Measurements from ENCODE around the gene EMCN.

EMCN gene

DNA sequence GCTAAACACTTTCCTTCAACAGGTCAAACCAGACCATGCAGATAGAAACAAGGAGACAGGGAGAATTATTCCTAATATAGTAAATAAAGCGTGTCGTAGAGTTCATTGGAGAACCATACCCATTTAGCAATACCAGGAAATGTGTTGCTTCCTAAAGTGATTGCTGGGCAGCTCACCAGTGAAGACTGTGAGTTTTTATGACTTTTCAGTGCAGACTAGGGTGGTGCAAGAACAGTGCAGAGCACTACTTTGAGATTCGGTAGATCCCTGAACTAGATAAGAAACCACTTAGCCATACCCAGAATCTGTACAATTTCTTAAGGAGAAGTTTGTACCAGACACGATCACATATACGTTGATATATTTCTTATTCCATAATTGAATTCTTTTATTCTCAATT, 87.4 kb downstream of the EMCN start:
- no peak overlapping the region for H3K9ac ChIP-seq (ENCODE audit: low read length)
- DNase-seq, result no peak

DNA sequence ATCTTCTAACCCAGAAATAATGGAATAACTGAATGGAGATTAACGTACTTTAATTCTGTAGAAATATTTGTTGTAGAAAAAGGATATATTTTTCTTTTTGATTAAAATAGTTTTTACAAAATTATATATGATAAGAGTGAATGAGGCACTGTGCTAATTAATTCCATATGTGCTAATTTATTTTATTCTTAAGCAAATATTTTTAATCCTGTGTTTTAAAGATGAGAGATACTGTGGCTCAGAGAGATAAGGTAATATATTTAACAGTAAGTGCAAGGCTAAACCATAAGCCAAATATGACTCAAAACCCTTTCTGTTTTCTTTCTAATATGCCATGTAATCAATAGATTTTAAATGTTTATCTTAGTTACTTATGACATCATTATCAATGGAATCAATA, 88.2 kb downstream of the EMCN start:
- Histone ChIP-seq H3K4me3 (ENCODE audit: low read depth, low read length) (no peak overlapping the region), H3K23ac (ENCODE audit: low read length) (no peak overlapping the region), H3K14ac (ENCODE audit: low read length) (no peak overlapping the region), H3K27ac (ENCODE audit: low read depth, low read length) (no peak overlapping the region), H4K8ac (ENCODE audit: low read depth, low read length) (no peak overlapping the region), H3K79me2 (ENCODE audit: control insufficient read depth, insufficient read depth, low read length, poor library complexity) (no peaks in the 10 kb centered on the region), H3K4me1 (ENCODE audit: control insufficient read depth in 1 of 2, insufficient read depth in 2 of 2, low read length in 2 of 2) (peaks cover 0 to 2% of the 10 kb centered on the region in 2 experiments), H3K4me2 (ENCODE audit: low read length) (no peak overlapping the region), H3K18ac (ENCODE audit: low read length) (no peak overlapping the region), H2BK12ac (ENCODE audit: low read length) (no peak overlapping the region), H2AFZ (ENCODE audit: insufficient read depth, low read length, poor library complexity) (no peak overlapping the region), H3K27me3 (ENCODE audit: insufficient read depth, low read length) (no peaks in the 10 kb centered on the region), H2AK5ac (ENCODE audit: low read length) (no peak overlapping the region), H3K4ac (ENCODE audit: low read depth, low read length) (no peak overlapping the region), H3K79me1 (ENCODE audit: low read length) (no peaks in the 10 kb centered on the region), H2BK120ac (ENCODE audit: insufficient read depth, low read length, poor library complexity) (no peak overlapping the region), H3K9me3 (ENCODE audit: insufficient read depth, low read depth, low read length) (no peaks in the 10 kb centered on the region), H3K36me3 (ENCODE audit: control insufficient read depth in 1 of 2, insufficient read depth in 2 of 2, low read length in 2 of 2) (no peaks in the 10 kb centered on the region), H2BK5ac (ENCODE audit: low read depth, low read length, poor library complexity) (no peak overlapping the region), H4K91ac (ENCODE audit: low read depth, low read length) (no peak overlapping the region), H4K12ac (ENCODE audit: low read depth, low read length) (no peak overlapping the region), H3K9ac (ENCODE audit: low read length) (no peak overlapping the region)
- no CpG with 5 or more reads among the region's 1 CpG for WGBS (ENCODE audit: extremely low coverage, insufficient coverage, insufficient read length)
- no peak for DNase-seq

More for the DNA sequence above, 87.4 kb downstream of the EMCN start:
- Histone ChIP-seq H4K8ac (ENCODE audit: low read depth, low read length) (no peak overlapping the region), H4K91ac (ENCODE audit: low read depth, low read length) (no peak overlapping the region), H3K79me2 (ENCODE audit: control insufficient read depth, insufficient read depth, low read length, poor library complexity) (no peaks in the 10 kb centered on the region), H2BK12ac (ENCODE audit: low read length) (no peak overlapping the region), H3K4ac (ENCODE audit: low read depth, low read length) (no peak overlapping the region), H3K27ac (ENCODE audit: low read depth, low read length) (no peak overlapping the region), H3K27me3 (ENCODE audit: insufficient read depth, low read length) (no peaks in the 10 kb centered on the region), H3K23ac (ENCODE audit: low read length) (no peak overlapping the region), H3K79me1 (ENCODE audit: low read length) (no peaks in the 10 kb centered on the region), H3K4me1 (ENCODE audit: control insufficient read depth in 1 of 2, insufficient read depth in 2 of 2, low read length in 2 of 2) (peaks cover 0 to 2% of the 10 kb centered on the region in 2 experiments), H3K36me3 (ENCODE audit: control insufficient read depth in 1 of 2, insufficient read depth in 2 of 2, low read length in 2 of 2) (no peaks in the 10 kb centered on the region), H2BK5ac (ENCODE audit: low read depth, low read length, poor library complexity) (no peak overlapping the region), H4K12ac (ENCODE audit: low read depth, low read length) (no peak overlapping the region), H3K9me3 (ENCODE audit: insufficient read depth, low read depth, low read length) (no peaks in the 10 kb centered on the region), H2AFZ (ENCODE audit: insufficient read depth, low read length, poor library complexity) (no peak overlapping the region), H2BK120ac (ENCODE audit: insufficient read depth, low read length, poor library complexity) (no peak overlapping the region), H2AK5ac (ENCODE audit: low read length) (no peak overlapping the region), H3K14ac (ENCODE audit: low read length) (no peak overlapping the region), H3K18ac (ENCODE audit: low read length) (no peak overlapping the region), H3K4me3 (ENCODE audit: low read depth, low read length) (no peak overlapping the region), H3K4me2 (ENCODE audit: low read length) (no peak overlapping the region)
- no CpG with 5 or more reads among the region's 5 CpGs for WGBS (ENCODE audit: extremely low coverage, insufficient coverage, insufficient read length)

DNA sequence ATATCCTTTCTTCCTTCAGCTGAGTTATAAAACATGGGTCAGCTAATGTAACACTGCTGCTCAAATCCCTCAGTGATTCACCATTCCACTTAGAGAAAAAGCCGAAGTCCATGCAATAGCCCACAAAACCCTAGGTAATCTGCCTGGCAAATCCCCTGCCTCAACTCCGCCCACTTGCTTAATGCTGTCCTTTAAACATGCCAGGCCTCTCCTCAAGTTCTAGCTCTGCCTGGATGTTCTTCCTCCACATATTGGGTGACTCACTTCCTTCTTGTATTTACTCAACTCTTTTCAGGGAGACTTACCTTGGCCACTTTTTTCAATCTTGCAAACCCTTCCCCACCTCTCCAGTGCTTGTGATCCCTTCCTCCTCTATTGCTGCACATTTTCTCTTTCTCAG, 89.8 kb downstream of the EMCN start:
- Histone ChIP-seq H2BK120ac (ENCODE audit: insufficient read depth, low read length, poor library complexity) (no peak overlapping the region), H3K36me3 (ENCODE audit: control insufficient read depth in 1 of 2, insufficient read depth in 2 of 2, low read length in 2 of 2) (no peaks in the 10 kb centered on the region), H3K4me3 (ENCODE audit: low read depth, low read length) (no peak overlapping the region), H4K91ac (ENCODE audit: low read depth, low read length) (no peak overlapping the region), H4K8ac (ENCODE audit: low read depth, low read length) (no peak overlapping the region), H3K4me2 (ENCODE audit: low read length) (no peak overlapping the region), H3K18ac (ENCODE audit: low read length) (no peak overlapping the region), H2BK5ac (ENCODE audit: low read depth, low read length, poor library complexity) (no peak overlapping the region), H2AFZ (ENCODE audit: insufficient read depth, low read length, poor library complexity) (no peak overlapping the region), H4K12ac (ENCODE audit: low read depth, low read length) (no peak overlapping the region), H3K14ac (ENCODE audit: low read length) (no peak overlapping the region), H3K23ac (ENCODE audit: low read length) (no peak overlapping the region), H3K4ac (ENCODE audit: low read depth, low read length) (no peak overlapping the region), H3K27me3 (ENCODE audit: insufficient read depth, low read length) (no peaks in the 10 kb centered on the region), H3K9me3 (ENCODE audit: insufficient read depth, low read depth, low read length) (no peaks in the 10 kb centered on the region), H3K79me2 (ENCODE audit: control insufficient read depth, insufficient read depth, low read length, poor library complexity) (no peaks in the 10 kb centered on the region), H3K79me1 (ENCODE audit: low read length) (no peaks in the 10 kb centered on the region), H3K9ac (ENCODE audit: low read length) (no peak overlapping the region), H3K27ac (ENCODE audit: low read depth, low read length) (no peak overlapping the region), H2AK5ac (ENCODE audit: low read length) (no peak overlapping the region), H2BK12ac (ENCODE audit: low read length) (no peak overlapping the region), H3K4me1 (ENCODE audit: control insufficient read depth in 1 of 2, insufficient read depth in 2 of 2, low read length in 2 of 2) (peaks cover 0 to 2% of the 10 kb centered on the region in 2 experiments)
- DNase-seq, result no peak
- WGBS (ENCODE audit: extremely low coverage, insufficient coverage, insufficient read length), result no CpG with 5 or more reads among the region's 2 CpGs

DNA sequence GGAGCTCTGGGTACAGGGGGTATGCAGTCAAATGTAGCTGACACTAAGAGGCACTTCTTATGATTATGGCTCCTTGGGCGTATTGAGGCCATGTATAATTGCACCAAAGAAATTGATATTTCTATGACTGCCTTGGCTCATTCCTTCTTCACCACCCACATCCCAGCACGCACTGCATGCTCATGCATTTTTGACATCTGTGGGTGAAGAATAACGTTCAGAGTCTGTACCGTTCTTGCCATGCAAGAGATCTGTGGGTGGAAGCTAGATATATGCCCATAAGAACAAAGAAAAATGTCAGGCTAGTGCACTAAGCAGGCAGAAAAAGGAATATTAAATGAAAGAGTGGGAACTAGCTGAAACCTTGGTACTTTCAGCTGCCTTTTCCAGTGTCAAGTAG, 93.4 kb downstream of the EMCN start:
- H3K4me1 ChIP-seq (ENCODE audit: control insufficient read depth in 1 of 2, insufficient read depth in 2 of 2, low read length in 2 of 2), result peaks cover 0 to 2% of the 10 kb centered on the region in 2 experiments
- no peak overlapping the region for H2BK120ac ChIP-seq (ENCODE audit: insufficient read depth, low read length, poor library complexity)
- no peak overlapping the region for H3K27ac ChIP-seq (ENCODE audit: low read depth, low read length)
- H3K4me3 ChIP-seq (ENCODE audit: low read depth, low read length), result no peak overlapping the region
- no peaks in the 10 kb centered on the region for H3K79me2 ChIP-seq (ENCODE audit: control insufficient read depth, insufficient read depth, low read length, poor library complexity)
- no peak for DNase-seq
- H2AK5ac ChIP-seq (ENCODE audit: low read length), result no peak overlapping the region
- H2BK12ac ChIP-seq (ENCODE audit: low read length), result no peak overlapping the region
- H4K91ac ChIP-seq (ENCODE audit: low read depth, low read length), result no peak overlapping the region
- H2BK5ac ChIP-seq (ENCODE audit: low read depth, low read length, poor library complexity), result no peak overlapping the region
- no CpG with 5 or more reads among the region's 4 CpGs for WGBS (ENCODE audit: extremely low coverage, insufficient coverage, insufficient read length)
- H3K18ac ChIP-seq (ENCODE audit: low read length), result no peak overlapping the region
- H3K27me3 ChIP-seq (ENCODE audit: insufficient read depth, low read length), result no peaks in the 10 kb centered on the region
- no peak overlapping the region for H3K4me2 ChIP-seq (ENCODE audit: low read length)
- no peak overlapping the region for H3K9ac ChIP-seq (ENCODE audit: low read length)
- H4K8ac ChIP-seq (ENCODE audit: low read depth, low read length), result no peak overlapping the region
- H3K23ac ChIP-seq (ENCODE audit: low read length), result no peak overlapping the region
- no peak overlapping the region for H3K4ac ChIP-seq (ENCODE audit: low read depth, low read length)
- no peak overlapping the region for H2AFZ ChIP-seq (ENCODE audit: insufficient read depth, low read length, poor library complexity)
- no peaks in the 10 kb centered on the region for H3K79me1 ChIP-seq (ENCODE audit: low read length)
- H4K12ac ChIP-seq (ENCODE audit: low read depth, low read length), result no peak overlapping the region
- no peaks in the 10 kb centered on the region for H3K36me3 ChIP-seq (ENCODE audit: control insufficient read depth in 1 of 2, insufficient read depth in 2 of 2, low read length in 2 of 2)
- H3K14ac ChIP-seq (ENCODE audit: low read length), result no peak overlapping the region
- H3K9me3 ChIP-seq (ENCODE audit: insufficient read depth, low read depth, low read length), result no peaks in the 10 kb centered on the region

Measured in trophoblast cell (in vitro differentiated cells and primary cell).